NCI-H146 treated with DMSO at 0.1 percent for 48 hours (cell line): ENCODE data around the gene VAC14.
A peak's percentile ranks its signal among the peaks of the same experiment; 100 is the strongest.
"Not testable (repeated sequence)": the region's sequence is repeated elsewhere in the genome, so short reads cannot be mapped to it uniquely, and the experiment has no call there.

ENCODE experiments used
- DNase-seq: peaks from one replicate; lab custom pipeline; 2025; ENCODE audit not compliant: unreplicated experiment; lab: John Stamatoyannopoulos, UW

Gene VAC14

GRCh38 chr16:70648606-70649005, 152.4 kb downstream of the VAC14 start:
- DNase-seq, result no peak

GRCh38 chr16:70647441-70648359, 153.3 kb downstream of the VAC14 start:
- DNase-seq, result no peak

GRCh38 chr16:70646260-70647241, 154.4 kb downstream of the VAC14 start, which contains the start of gene IL34:
Gene IL34 (plus strand): TSS chr16:70646559. CDS start chr16:70646948, 389 bp downstream.
- peak; percentile 49 for DNase-seq

GRCh38 chr16:70644763-70645597, 156.0 kb downstream of the VAC14 start:
- DNase-seq, result no peak

- DNase-seq, result not testable (repeated sequence)
These were observed 157.7 kb downstream of the VAC14 start for GRCh38 chr16:70643264-70643663.

GRCh38 chr16:70642633-70643032, 158.3 kb downstream of the VAC14 start:
- DNase-seq, result no peak

GRCh38 chr16:70638814-70639792, 161.9 kb downstream of the VAC14 start:
- DNase-seq, result no peak
